Measurements from ENCODE around the gene CD247.

DNA sequence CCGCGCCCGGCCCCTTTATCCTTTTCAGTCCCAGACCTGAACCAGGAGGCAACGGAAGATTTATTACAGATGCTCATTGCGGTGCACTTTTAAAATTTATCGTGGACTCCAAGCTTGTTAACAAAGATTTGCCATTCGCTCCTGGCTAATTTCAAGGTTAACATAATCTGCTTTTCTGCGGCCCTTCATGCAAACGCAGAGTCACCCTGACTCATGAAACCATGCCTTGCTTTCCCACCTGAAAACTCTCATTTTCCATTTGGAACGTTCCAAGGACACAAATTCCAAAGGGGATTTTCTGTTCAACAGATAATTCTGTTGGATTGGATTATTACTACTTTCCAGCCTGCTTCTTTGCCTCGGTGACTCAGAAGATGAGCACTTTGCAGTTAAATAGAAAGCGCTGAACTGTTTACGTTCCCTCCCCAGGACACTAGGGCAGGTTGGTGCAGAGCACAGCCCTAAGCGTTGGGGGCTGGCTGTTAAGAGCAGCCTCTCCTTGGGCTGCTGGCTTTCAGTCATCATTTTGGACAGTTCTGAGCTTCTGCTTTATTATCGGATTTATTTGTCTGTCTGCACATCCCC, 51.1 kb downstream of the CD247 start:
- TF ChIP-seq TCF4 (CRISPR knock-in tag; IDR thresholded peaks at IDR 0.05; ENCODE audit: borderline replicate concordance) (no peak), TOX (CRISPR knock-in tag; IDR thresholded peaks at IDR 0.05; ENCODE audit: borderline replicate concordance) (no peak)
